H1 (cell line): Measurements from ENCODE around the gene ME3. TPM values are rescaled to one million over a fixed set of nuclear protein-coding genes. Genes with fewer than 3 reads are reported as not detected.

Source experiments
- RAD21 ChIP-seq, 2 experiments: IDR thresholded peaks in 1 of 2; conservative IDR thresholded peaks in 1 of 2; 2 replicates each; pipeline ENCODE4 v1.6.1; 2011; ENCODE audit warnings: low read depth in 2 of 2, low read length in 2 of 2, improper control_type of control experiment in 1 of 2, inconsistent platforms in 1 of 2, mild to moderate bottlenecking in 1 of 2, moderate library complexity in 1 of 2
- RNF2 ChIP-seq: fragments of 200-900, 300-1000 bp; sonication (generic); IDR thresholded peaks from 2 replicates; pipeline ENCODE4 v1.7.1; 2016; ENCODE audit warnings: borderline replicate concordance, low read depth, mild to moderate bottlenecking, antibody characterized with exemption, low read length; ENCODE audit not compliant: poor library complexity, severe bottlenecking; ENCODE audit errors: missing control alignments
- USF2 ChIP-seq: IDR thresholded peaks from 2 replicates; pipeline ENCODE4 v1.6.1; 2011; ENCODE audit warnings: low read length, improper control_type of control experiment
- polyA plus RNA-seq, 7 experiments: library from polyadenylated mRNA; depleted of rRNA in 3 of 7; stranded (reverse) in 5 of 7; unstranded in 2 of 7; fragments of >200 nt in 5 of 7; fragments of 200-250 nt in 2 of 7; gene quantifications; 1 replicate in 5 of 7; 2 replicates in 1 of 7; 4 replicates in 1 of 7; pipeline versions ENCODE4 v1.2.1 to v1.2.3, GENCODE V29; 2011 to 2013; ENCODE audit warnings: missing spikeins in 2 of 7, mixed read lengths in 2 of 7
- total RNA-seq: library from RNA; stranded (reverse); fragmentation: NEBNext Ultra II Directional; extraction: Animal tissue kit (Norgen Biotek cat#: 25700); gene quantifications from 2 replicates; pipeline ENCODE4 v1.2.1, GENCODE V29; 2021

ME3 gene
- total and polyA plus RNA-seq, 2 of the 8 experiments (the other 6 are each of a cell fraction or from before 2014, with no cell fraction given): 1.5 to 2.8 TPM

GRCh38 chr11:86396396-86396795 is 276.0 kb downstream of the ME3 start (continued):
- no peak for TF ChIP-seq RNF2
- TF ChIP-seq RAD21 (IDR thresholded peaks at IDR 0.05 in 1 of 2, conservative IDR thresholded peaks at IDR 0.05 in 1 of 2; ENCODE audit: low read depth in 2 of 2, low read length in 2 of 2): no peak
- TF ChIP-seq USF2: no peak
- TF ChIP-seq, all 59 proteins: peak for 0
